ENCODE results near the gene PLEKHA7.
A peak's percentile ranks its signal among the peaks of the same experiment; 100 is the strongest.

The PLEKHA7 gene

GRCh38 chr11:16785520-16786128 is 228.6 kb downstream of the PLEKHA7 start:
- DNase-seq = peak; percentile 57

GRCh38 chr11:16784666-16785065 is 229.5 kb downstream of the PLEKHA7 start:
- DNase-seq = no peak

- no peak for DNase-seq
Observed at GRCh38 chr11:16784097-16784496, 230.1 kb downstream of the PLEKHA7 start.

- DNase-seq = no peak
Observed at GRCh38 chr11:16783321-16783801, 230.9 kb downstream of the PLEKHA7 start.

GRCh38 chr11:16781936-16782919 is 232.0 kb downstream of the PLEKHA7 start:
- no peak for DNase-seq

GRCh38 chr11:16780698-16781550 is 233.3 kb downstream of the PLEKHA7 start:
- no peak for DNase-seq

- DNase-seq = no peak
Observed at GRCh38 chr11:16780146-16780545, 234.1 kb downstream of the PLEKHA7 start.

- no peak for DNase-seq
Observed at GRCh38 chr11:16779436-16779835, 234.8 kb downstream of the PLEKHA7 start.

GRCh38 chr11:16778876-16779275 is 235.3 kb downstream of the PLEKHA7 start:
- DNase-seq = no peak

- DNase-seq = no peak
Observed at GRCh38 chr11:16778286-16778685, 235.9 kb downstream of the PLEKHA7 start.

- no peak for DNase-seq
Observed at GRCh38 chr11:16777613-16777975, 236.6 kb downstream of the PLEKHA7 start.

- DNase-seq = no peak
Observed at GRCh38 chr11:16776711-16777612, 237.3 kb downstream of the PLEKHA7 start.

GRCh38 chr11:16775614-16776283 is 238.5 kb downstream of the PLEKHA7 start:
- DNase-seq = no peak

GRCh38 chr11:16774936-16775613 is 239.1 kb downstream of the PLEKHA7 start:
- no peak for DNase-seq

- DNase-seq = no peak
Observed at GRCh38 chr11:16773981-16774935, 240.0 kb downstream of the PLEKHA7 start.

GRCh38 chr11:16772141-16772512 is 242.1 kb downstream of the PLEKHA7 start:
- DNase-seq = no peak

- DNase-seq = no peak
Observed at GRCh38 chr11:16771350-16772140, 242.7 kb downstream of the PLEKHA7 start.

GRCh38 chr11:16770016-16770415 is 244.2 kb downstream of the PLEKHA7 start:
- DNase-seq = no peak

- DNase-seq = no peak
Observed at GRCh38 chr11:16769386-16769785, 244.8 kb downstream of the PLEKHA7 start.

All from CD4-positive, alpha-beta T cell treated with Interleukin-4 for 4 hours (primary cell).